HEK293 (cell line): ENCODE results near the gene SLC25A44.

Experiments used
- CTCF ChIA-PET: fragments of 350-600 bp; formaldehyde crosslinking; extraction: SDS; loops from one replicate; lab custom pipeline; 2021; ENCODE audit warnings: antibody characterized with exemption; lab: Yijun Ruan, JAX
- POLR2A ChIA-PET: fragments of 300-600 bp; formaldehyde crosslinking; extraction: SDS; loops from one replicate; lab custom pipeline; 2020; ENCODE audit warnings: antibody characterized with exemption, inconsistent platforms; lab: Yijun Ruan, JAX
- H3K27ac ChIP-seq: fragments of 200-500 bp; sonication (Bioruptor generic); 2 replicates; pipeline ENCODE4 v1.5.1; 2014; ENCODE audit warnings: low read depth, low read length, control low read depth, inconsistent platforms; ENCODE audit errors: extremely low read depth
- H3K36me3 ChIP-seq, 2 experiments: fragments of 200-500 bp in 1 of 2; sonication (Bioruptor generic) in 1 of 2; 1 replicate in 1 of 2; 2 replicates in 1 of 2; pipeline ENCODE4 v1.5.1; 2014 to 2017; ENCODE audit warnings: inconsistent platforms in 2 of 2, low read length in 2 of 2; ENCODE audit not compliant: control insufficient read depth in 2 of 2, insufficient read depth in 1 of 2
- H3K4me1 ChIP-seq: fragments of 200-500 bp; sonication (Bioruptor generic); 2 replicates; pipeline ENCODE4 v1.5.1; 2014; ENCODE audit warnings: mild to moderate bottlenecking, low read length, inconsistent platforms; ENCODE audit not compliant: control insufficient read depth, insufficient read depth
- H3K4me3 ChIP-seq: 2 replicates; pipeline ENCODE4 v1.5.1; 2011; ENCODE audit warnings: low read depth, mild to moderate bottlenecking, control low read depth, low read length, moderate library complexity
- H3K9me3 ChIP-seq: fragments of 200-500 bp; sonication (Bioruptor generic); 2 replicates; pipeline ENCODE4 v1.5.1; 2014; ENCODE audit warnings: low read depth, low read length, inconsistent platforms; ENCODE audit not compliant: control insufficient read depth, insufficient read depth
- PRDM2 ChIP-seq: fragments of 450-650 bp; formaldehyde crosslinking; IDR thresholded peaks from 2 replicates; pipeline ENCODE4 v1.5.1; 2016; ENCODE audit warnings: missing biosample characterization, missing genetic modification characterization, borderline replicate concordance
- ZBTB48 ChIP-seq: fragments of 450-650 bp; formaldehyde crosslinking; IDR thresholded peaks from 2 replicates; pipeline ENCODE4 v1.5.1; 2016; ENCODE audit warnings: missing biosample characterization, missing genetic modification characterization
- ZFHX2 ChIP-seq: fragments of 450-650 bp; formaldehyde crosslinking; conservative IDR thresholded peaks from 2 replicates; pipeline ENCODE4 v1.5.1; 2016; ENCODE audit warnings: missing biosample characterization, missing genetic modification characterization
- ZNF10 ChIP-seq: fragments of 450-650 bp; formaldehyde crosslinking; IDR thresholded peaks from 2 replicates; pipeline ENCODE4 v1.5.1; 2017; ENCODE audit warnings: missing biosample characterization, missing genetic modification characterization
- ZNF350 ChIP-seq: fragments of 450-650 bp; formaldehyde crosslinking; IDR thresholded peaks from 2 replicates; pipeline ENCODE4 v1.5.0; 2017; ENCODE audit warnings: missing biosample characterization, mild to moderate bottlenecking, missing genetic modification characterization
- ZNF654 ChIP-seq: fragments of 450-650 bp; formaldehyde crosslinking; IDR thresholded peaks from 2 replicates; pipeline ENCODE4 v1.5.1; 2016; ENCODE audit warnings: low read depth, missing biosample characterization, missing genetic modification characterization
- TF ChIP-seq, protein P1 (sequence below): fragments of 450-650 bp; formaldehyde crosslinking; IDR thresholded peaks from 2 replicates; pipeline ENCODE4 v1.5.1; 2017; ENCODE audit warnings: missing biosample characterization, missing genetic modification characterization

Gene SLC25A44

GRCh38 chr1:156259805-156260204 is 65.9 kb downstream of the SLC25A44 start (continued):
- TF ChIP-seq PRDM2 (tag by site-specific recombination) (no peak), ZFHX2 (tag by site-specific recombination) (no peak)
- TF ChIP-seq, all 188 proteins: peak for 0

GRCh38 chr1:156260896-156261295 is 67.0 kb downstream of the SLC25A44 start:
- H3K4me3 ChIP-seq = no peak overlapping the region
- ChIA-PET POLR2A (no interaction called here), CTCF (interaction anchor here (1.1 kb wide), 1 partner anchor 29 kb away, joined by 3 read pairs; no protein-coding TSS in a partner anchor)
- TF ChIP-seq ZNF10 (tag by site-specific recombination) (no peak), PRDM2 (tag by site-specific recombination) (no peak), ZNF654 (no peak), ZNF350 (tag by site-specific recombination) (no peak), ZBTB48 (tag by site-specific recombination) (no peak)
- TF ChIP-seq, protein P1, sequence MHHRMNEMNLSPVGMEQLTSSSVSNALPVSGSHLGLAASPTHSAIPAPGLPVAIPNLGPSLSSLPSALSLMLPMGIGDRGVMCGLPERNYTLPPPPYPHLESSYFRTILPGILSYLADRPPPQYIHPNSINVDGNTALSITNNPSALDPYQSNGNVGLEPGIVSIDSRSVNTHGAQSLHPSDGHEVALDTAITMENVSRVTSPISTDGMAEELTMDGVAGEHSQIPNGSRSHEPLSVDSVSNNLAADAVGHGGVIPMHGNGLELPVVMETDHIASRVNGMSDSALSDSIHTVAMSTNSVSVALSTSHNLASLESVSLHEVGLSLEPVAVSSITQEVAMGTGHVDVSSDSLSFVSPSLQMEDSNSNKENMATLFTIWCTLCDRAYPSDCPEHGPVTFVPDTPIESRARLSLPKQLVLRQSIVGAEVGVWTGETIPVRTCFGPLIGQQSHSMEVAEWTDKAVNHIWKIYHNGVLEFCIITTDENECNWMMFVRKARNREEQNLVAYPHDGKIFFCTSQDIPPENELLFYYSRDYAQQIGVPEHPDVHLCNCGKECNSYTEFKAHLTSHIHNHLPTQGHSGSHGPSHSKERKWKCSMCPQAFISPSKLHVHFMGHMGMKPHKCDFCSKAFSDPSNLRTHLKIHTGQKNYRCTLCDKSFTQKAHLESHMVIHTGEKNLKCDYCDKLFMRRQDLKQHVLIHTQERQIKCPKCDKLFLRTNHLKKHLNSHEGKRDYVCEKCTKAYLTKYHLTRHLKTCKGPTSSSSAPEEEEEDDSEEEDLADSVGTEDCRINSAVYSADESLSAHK (tag by site-specific recombination) = no peak
- no peak overlapping the region for H3K27ac ChIP-seq
- no peaks in the 10 kb centered on the region for H3K4me1 ChIP-seq
- no peaks in the 10 kb centered on the region for H3K9me3 ChIP-seq
- peaks cover 55 to 96% of the 10 kb centered on the region in 2 experiments for H3K36me3 ChIP-seq
